Vagina (tissue), 2 donors: Measurements from ENCODE around the gene RFTN1.

Experiments
- CTCF ChIP-seq, 3 experiments: fragments of 450-650 bp in 2 of 3; fragments of 200-600 bp in 1 of 3; sonication (generic) in 1 of 3; IDR thresholded peaks; one replicate each; pipeline ENCODE4 v1.5.1; 2017 to 2019; ENCODE audit warnings: antibody characterized with exemption in 3 of 3, mild to moderate bottlenecking in 2 of 3, moderate library complexity in 2 of 3
- POLR2A ChIP-seq, 2 donors: fragments of 450-650 bp; IDR thresholded peaks; one replicate each; pipeline ENCODE4 v1.6.1; 2017; ENCODE audit warnings: antibody characterized with exemption in 2 of 2, mild to moderate bottlenecking in 2 of 2, moderate library complexity in 2 of 2

- TF ChIP-seq CTCF (IDR thresholded peaks at IDR 0.05) (no peak), POLR2A (IDR thresholded peaks at IDR 0.05) (no peak)
Measured at GRCh38 chr3:16313886-16314645, 199.4 kb downstream of the RFTN1 start.
